Endothelial cell of umbilical vein (primary cell): ENCODE data around the gene EGR1.

Source experiments
- CTCF ChIP-seq, 2 donors: IDR thresholded peaks; 1 replicate in 1 of 2; 2 replicates in 1 of 2; pipeline ENCODE4 v1.5.1; 2011; ENCODE audit warnings: low read length in 2 of 2, mild to moderate bottlenecking in 2 of 2, moderate library complexity in 2 of 2, control low read depth in 1 of 2, inconsistent platforms in 1 of 2, low read depth in 1 of 2; ENCODE audit not compliant: insufficient read depth in 1 of 2; ENCODE audit errors: extremely low read depth in 1 of 2
- EZH2 ChIP-seq: IDR thresholded peaks from 2 replicates; pipeline ENCODE4 v1.6.1; 2012; ENCODE audit warnings: borderline replicate concordance, low read depth, mild to moderate bottlenecking, moderate library complexity, low read length, inconsistent platforms; ENCODE audit not compliant: severe bottlenecking
- FOS ChIP-seq: IDR thresholded peaks from 2 replicates; pipeline ENCODE4 v1.6.1; 2011; ENCODE audit warnings: mild to moderate bottlenecking, low read length, moderate library complexity, borderline replicate concordance; ENCODE audit not compliant: insufficient read depth
- GATA2 ChIP-seq: IDR thresholded peaks from 2 replicates; pipeline ENCODE4 v1.7.0; 2011; ENCODE audit warnings: low read depth, mild to moderate bottlenecking, moderate library complexity, mixed read lengths, low read length; ENCODE audit not compliant: insufficient read length, insufficient read depth
- MAX ChIP-seq: IDR thresholded peaks from 2 replicates; pipeline ENCODE4 v1.6.1; 2011; ENCODE audit not compliant: insufficient read depth, insufficient read length
- MYC ChIP-seq: IDR thresholded peaks from one replicate; pipeline ENCODE4 v1.6.1; 2011; ENCODE audit warnings: mild to moderate bottlenecking, low read depth, low read length
- POLR2A ChIP-seq: IDR thresholded peaks from 2 replicates; pipeline ENCODE4 v1.6.1; 2012; ENCODE audit warnings: low read depth, mild to moderate bottlenecking, control low read depth, low read length
- POLR2AphosphoS5 ChIP-seq: IDR thresholded peaks from 2 replicates; pipeline ENCODE4 v1.6.1; 2012; ENCODE audit warnings: low read depth, mild to moderate bottlenecking, control low read depth, low read length, moderate library complexity; ENCODE audit not compliant: insufficient read depth

GRCh38 chr5:138489683-138490061 lies 24.4 kb downstream of the EGR1 start:
- TF ChIP-seq CTCF (IDR thresholded peaks at IDR 0.05; ENCODE audit: extremely low read depth in 1 of 2, insufficient read depth in 1 of 2, low read depth in 1 of 2, low read length in 2 of 2) (no peak), POLR2A (no peak), FOS (no peak), GATA2 (no peak), MAX (no peak), EZH2 (no peak), POLR2AphosphoS5 (no peak), MYC (no peak)
